ENCODE measurements around the gene DNAJC15.

Gene DNAJC15

DNA sequence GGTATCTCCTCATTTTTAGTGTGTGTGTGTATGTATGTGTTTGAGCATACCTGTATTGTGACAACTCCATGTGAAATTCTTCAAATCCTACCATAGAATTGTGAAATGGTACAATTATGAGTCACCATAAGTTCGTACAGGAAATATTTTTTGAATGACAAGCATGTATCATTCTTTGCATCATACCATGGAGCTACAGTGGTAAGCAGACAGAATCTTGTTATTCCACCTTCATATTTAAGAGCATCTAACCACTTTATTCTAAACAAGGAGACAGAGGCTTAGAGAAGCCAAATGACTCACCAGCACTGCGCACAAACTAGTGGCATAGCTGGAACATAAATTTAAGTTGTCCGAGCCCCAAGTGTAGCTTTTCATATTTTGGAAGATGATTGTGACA is 26.8 kb upstream of the DNAJC15 start:
- TF ChIP-seq ZBTB21 (tag by site-specific recombination; IDR thresholded peaks at IDR 0.05) (no peak), ZFHX2 (tag by site-specific recombination; conservative IDR thresholded peaks at IDR 0.05) (no peak)
- Histone ChIP-seq H3K4me3 (ENCODE audit: low read depth, low read length) (no peak overlapping the region), H3K4me1 (ENCODE audit: control insufficient read depth, insufficient read depth, low read length) (no peaks in the 10 kb centered on the region), H3K27ac (ENCODE audit: extremely low read depth, low read depth, low read length) (no peak overlapping the region), H3K9me3 (ENCODE audit: control insufficient read depth, insufficient read depth, low read depth, low read length) (no peaks in the 10 kb centered on the region), H3K36me3 (ENCODE audit: control insufficient read depth in 2 of 2, insufficient read depth in 1 of 2, low read length in 2 of 2) (no peaks in the 10 kb centered on the region)
- POLR2A ChIA-PET = interaction anchor here (0.7 kb wide), 1 partner anchor 9 kb away, joined by 3 read pairs; no protein-coding TSS in a partner anchor
- CTCF ChIA-PET = interaction anchor here (0.6 kb wide), 2 partner anchors 51 to 259 kb away, joined by 3 read pairs; no protein-coding TSS in a partner anchor

DNA sequence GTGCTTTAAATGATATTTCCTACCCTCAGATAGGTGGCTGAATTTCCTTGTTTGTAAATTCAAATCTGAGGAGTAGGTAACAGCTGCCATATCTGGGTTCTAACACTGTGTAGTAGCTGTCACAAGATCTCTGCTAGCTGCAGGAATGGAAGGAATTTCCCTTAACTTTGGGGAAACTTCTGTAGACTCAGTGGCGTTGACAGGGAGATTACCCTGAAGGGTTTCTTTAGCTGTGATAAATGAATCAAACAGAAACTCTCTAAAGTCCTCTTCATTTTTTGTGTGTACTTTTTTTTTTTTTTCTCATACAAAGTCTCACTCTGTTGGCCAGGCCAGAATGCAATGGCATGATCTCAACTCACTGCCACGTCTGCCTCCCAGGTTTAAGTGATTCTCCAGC is 26.0 kb upstream of the DNAJC15 start:
- Histone ChIP-seq H3K4me1 (ENCODE audit: control insufficient read depth, insufficient read depth, low read length) (no peaks in the 10 kb centered on the region), H3K36me3 (ENCODE audit: control insufficient read depth in 2 of 2, insufficient read depth in 1 of 2, low read length in 2 of 2) (no peaks in the 10 kb centered on the region), H3K4me3 (ENCODE audit: low read depth, low read length) (no peak overlapping the region), H3K9me3 (ENCODE audit: control insufficient read depth, insufficient read depth, low read depth, low read length) (no peaks in the 10 kb centered on the region), H3K27ac (ENCODE audit: extremely low read depth, low read depth, low read length) (no peak overlapping the region)
- ChIA-PET POLR2A (interaction anchor here (0.5 kb wide), 1 partner anchor 10 kb away, joined by 3 read pairs; no protein-coding TSS in a partner anchor), CTCF (interaction anchor here (0.6 to 0.7 kb wide), 2 partner anchors 33 to 77 kb away, joined by 3 to 4 read pairs; no protein-coding TSS in a partner anchor)
- TF ChIP-seq, protein P1, sequence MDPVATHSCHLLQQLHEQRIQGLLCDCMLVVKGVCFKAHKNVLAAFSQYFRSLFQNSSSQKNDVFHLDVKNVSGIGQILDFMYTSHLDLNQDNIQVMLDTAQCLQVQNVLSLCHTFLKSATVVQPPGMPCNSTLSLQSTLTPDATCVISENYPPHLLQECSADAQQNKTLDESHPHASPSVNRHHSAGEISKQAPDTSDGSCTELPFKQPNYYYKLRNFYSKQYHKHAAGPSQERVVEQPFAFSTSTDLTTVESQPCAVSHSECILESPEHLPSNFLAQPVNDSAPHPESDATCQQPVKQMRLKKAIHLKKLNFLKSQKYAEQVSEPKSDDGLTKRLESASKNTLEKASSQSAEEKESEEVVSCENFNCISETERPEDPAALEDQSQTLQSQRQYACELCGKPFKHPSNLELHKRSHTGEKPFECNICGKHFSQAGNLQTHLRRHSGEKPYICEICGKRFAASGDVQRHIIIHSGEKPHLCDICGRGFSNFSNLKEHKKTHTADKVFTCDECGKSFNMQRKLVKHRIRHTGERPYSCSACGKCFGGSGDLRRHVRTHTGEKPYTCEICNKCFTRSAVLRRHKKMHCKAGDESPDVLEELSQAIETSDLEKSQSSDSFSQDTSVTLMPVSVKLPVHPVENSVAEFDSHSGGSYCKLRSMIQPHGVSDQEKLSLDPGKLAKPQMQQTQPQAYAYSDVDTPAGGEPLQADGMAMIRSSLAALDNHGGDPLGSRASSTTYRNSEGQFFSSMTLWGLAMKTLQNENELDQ (tag by site-specific recombination; IDR thresholded peaks at IDR 0.05; ENCODE audit: low read depth) = no peak
- TF ChIP-seq GFI1B (tag by site-specific recombination; IDR thresholded peaks at IDR 0.05) (no peak), ZNF292 (tag by site-specific recombination; IDR thresholded peaks at IDR 0.05; ENCODE audit: borderline replicate concordance, low read depth) (no peak), IKZF3 (tag by site-specific recombination; IDR thresholded peaks at IDR 0.05) (no peak), SALL2 (tag by site-specific recombination; IDR thresholded peaks at IDR 0.05; ENCODE audit: borderline replicate concordance) (no peak), ZNF473 (tag by site-specific recombination; IDR thresholded peaks at IDR 0.05) (no peak), ZNF155 (tag by site-specific recombination; IDR thresholded peaks at IDR 0.05) (no peak), ZNF549 (tag by site-specific recombination; IDR thresholded peaks at IDR 0.05) (no peak), ZNF16 (tag by site-specific recombination; IDR thresholded peaks at IDR 0.05; ENCODE audit: low read depth) (no peak), ZNF585B (tag by site-specific recombination; IDR thresholded peaks at IDR 0.05) (no peak)
- TF ChIP-seq, protein P2, sequence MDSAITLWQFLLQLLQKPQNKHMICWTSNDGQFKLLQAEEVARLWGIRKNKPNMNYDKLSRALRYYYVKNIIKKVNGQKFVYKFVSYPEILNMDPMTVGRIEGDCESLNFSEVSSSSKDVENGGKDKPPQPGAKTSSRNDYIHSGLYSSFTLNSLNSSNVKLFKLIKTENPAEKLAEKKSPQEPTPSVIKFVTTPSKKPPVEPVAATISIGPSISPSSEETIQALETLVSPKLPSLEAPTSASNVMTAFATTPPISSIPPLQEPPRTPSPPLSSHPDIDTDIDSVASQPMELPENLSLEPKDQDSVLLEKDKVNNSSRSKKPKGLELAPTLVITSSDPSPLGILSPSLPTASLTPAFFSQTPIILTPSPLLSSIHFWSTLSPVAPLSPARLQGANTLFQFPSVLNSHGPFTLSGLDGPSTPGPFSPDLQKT (IDR thresholded peaks at IDR 0.05; ENCODE audit: borderline replicate concordance, low read depth, low read length) = no peak

- POLR2A ChIA-PET = no interaction called here
- CTCF ChIA-PET = interaction anchor here (0.5 kb wide), 1 partner anchor 140 kb away, joined by 5 read pairs; no protein-coding TSS in a partner anchor
- Histone ChIP-seq H3K9me3 (ENCODE audit: control insufficient read depth, insufficient read depth, low read depth, low read length) (no peaks in the 10 kb centered on the region), H3K36me3 (ENCODE audit: control insufficient read depth in 2 of 2, insufficient read depth in 1 of 2, low read length in 2 of 2) (no peaks in the 10 kb centered on the region), H3K27ac (ENCODE audit: extremely low read depth, low read depth, low read length) (no peak overlapping the region), H3K4me3 (ENCODE audit: low read depth, low read length) (no peak overlapping the region), H3K4me1 (ENCODE audit: control insufficient read depth, insufficient read depth, low read length) (no peaks in the 10 kb centered on the region)
- TF ChIP-seq ZFHX2 (tag by site-specific recombination; conservative IDR thresholded peaks at IDR 0.05) (no peak), ZNF404 (tag by site-specific recombination; IDR thresholded peaks at IDR 0.05) (no peak), FEZF1 (tag by site-specific recombination; IDR thresholded peaks at IDR 0.05) (no peak), SCRT1 (tag by site-specific recombination; IDR thresholded peaks at IDR 0.05; ENCODE audit: borderline replicate concordance) (no peak), ZNF433 (tag by site-specific recombination; IDR thresholded peaks at IDR 0.05; ENCODE audit: low read depth) (no peak), ZNF394 (tag by site-specific recombination; IDR thresholded peaks at IDR 0.05; ENCODE audit: borderline replicate concordance) (no peak), ZNF501 (tag by site-specific recombination; IDR thresholded peaks at IDR 0.05) (no peak), ZNF292 (tag by site-specific recombination; IDR thresholded peaks at IDR 0.05; ENCODE audit: borderline replicate concordance, low read depth) (no peak)
These were observed 23.9 kb upstream of the DNAJC15 start for GRCh38 chr13:42999491-42999890.

Data from HEK293 (cell line).